ENCODE results near the gene DPH6. TPM values are rescaled to one million over a fixed set of nuclear protein-coding genes. Genes with fewer than 3 reads are reported as not detected.

The DPH6 gene
- total RNA-seq, 1 experiment from 2014 or later: 31.7 TPM

DNA sequence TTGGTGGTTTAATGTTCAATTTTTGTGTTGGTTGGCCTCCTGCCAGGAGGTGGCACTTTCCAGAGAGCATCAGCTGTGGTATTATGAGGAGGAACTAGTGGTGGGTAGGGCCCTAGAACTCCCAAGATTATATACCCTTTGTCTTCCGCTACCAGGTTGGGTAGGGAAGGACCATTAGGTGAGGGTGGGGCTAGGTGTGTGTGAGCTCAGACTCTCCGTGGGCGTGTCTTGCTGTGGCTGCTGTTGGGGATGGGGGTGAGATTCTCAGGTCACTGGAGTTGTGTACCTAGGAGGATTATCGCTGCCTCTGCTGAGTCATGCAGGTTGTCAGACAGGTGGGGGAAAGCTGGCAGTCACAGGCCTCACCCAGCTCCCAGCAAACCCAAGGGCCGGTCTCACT lies 187.1 kb downstream of the DPH6 start:
- no peaks in the 10 kb centered on the region for H3K4me1 Mint-ChIP-seq
- H3K9me3 Mint-ChIP-seq: peaks cover 79% of the 10 kb centered on the region
- no peak overlapping the region for H3K4me3 Mint-ChIP-seq
- ATAC-seq (no peak), DNase-seq (ENCODE audit: low spot score) (no peak)
- H3K27me3 Mint-ChIP-seq (ENCODE audit: low read depth): peaks cover 10% of the 10 kb centered on the region
- POLR2A ChIA-PET: no interaction called here
- peaks cover 63% of the 10 kb centered on the region for H3K36me3 Mint-ChIP-seq
- TF ChIP-seq, protein P1, sequence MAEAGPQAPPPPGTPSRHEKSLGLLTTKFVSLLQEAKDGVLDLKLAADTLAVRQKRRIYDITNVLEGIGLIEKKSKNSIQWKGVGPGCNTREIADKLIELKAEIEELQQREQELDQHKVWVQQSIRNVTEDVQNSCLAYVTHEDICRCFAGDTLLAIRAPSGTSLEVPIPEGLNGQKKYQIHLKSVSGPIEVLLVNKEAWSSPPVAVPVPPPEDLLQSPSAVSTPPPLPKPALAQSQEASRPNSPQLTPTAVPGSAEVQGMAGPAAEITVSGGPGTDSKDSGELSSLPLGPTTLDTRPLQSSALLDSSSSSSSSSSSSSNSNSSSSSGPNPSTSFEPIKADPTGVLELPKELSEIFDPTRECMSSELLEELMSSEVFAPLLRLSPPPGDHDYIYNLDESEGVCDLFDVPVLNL (CRISPR knock-in tag; IDR thresholded peaks at IDR 0.05; ENCODE audit: borderline replicate concordance, low read depth): no peak
- no peak overlapping the region for H3K27ac Mint-ChIP-seq
- CTCF ChIA-PET: no interaction called here

DNA sequence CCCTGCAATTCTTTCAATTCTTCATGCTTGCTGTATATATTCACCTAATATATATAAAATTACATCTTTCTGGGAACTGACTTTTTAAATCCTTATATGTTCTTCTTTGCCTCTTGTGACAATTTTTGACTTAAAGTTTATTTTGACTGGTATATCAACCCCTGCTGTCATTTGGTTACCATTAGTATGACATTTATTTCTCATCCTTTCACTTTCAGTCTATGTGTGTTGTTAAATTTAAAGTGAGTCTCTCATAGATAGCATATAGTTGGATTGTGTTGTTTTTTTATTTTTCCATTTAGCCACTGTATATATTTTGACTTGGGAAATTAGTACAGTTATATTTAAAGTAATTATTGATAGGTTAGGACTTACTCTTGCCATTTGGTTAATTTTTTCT lies 194.9 kb downstream of the DPH6 start:
- ATAC-seq (no peak), DNase-seq (ENCODE audit: low spot score) (no peak)
- H3K4me1 Mint-ChIP-seq: no peaks in the 10 kb centered on the region
- ChIA-PET POLR2A (no interaction called here), CTCF (no interaction called here)
- no peak for TF ChIP-seq TEAD1 (CRISPR knock-in tag; IDR thresholded peaks at IDR 0.05)
- no peak for TF ChIP-seq GABPB1 (CRISPR knock-in tag; IDR thresholded peaks at IDR 0.05)
- no peak for TF ChIP-seq JUN (CRISPR knock-in tag; IDR thresholded peaks at IDR 0.05)
- TF ChIP-seq TEAD4 (CRISPR knock-in tag; IDR thresholded peaks at IDR 0.05): no peak
- TF ChIP-seq PRDM15 (CRISPR knock-in tag; IDR thresholded peaks at IDR 0.05): no peak
- no peak for TF ChIP-seq TCF7 (CRISPR knock-in tag; IDR thresholded peaks at IDR 0.05; ENCODE audit: low read depth)
- TF ChIP-seq ZNF423 (CRISPR knock-in tag; IDR thresholded peaks at IDR 0.05): no peak
- TF ChIP-seq STAT6 (CRISPR knock-in tag; conservative IDR thresholded peaks at IDR 0.05; ENCODE audit: low read depth): no peak
- H3K27ac Mint-ChIP-seq: no peak overlapping the region
- peaks cover 19% of the 10 kb centered on the region for H3K36me3 Mint-ChIP-seq
- peaks cover 4% of the 10 kb centered on the region; the same call in 1 of the 2 replicates for H3K27me3 Mint-ChIP-seq (ENCODE audit: low read depth)
- H3K4me3 Mint-ChIP-seq: no peak overlapping the region
- peaks cover 18% of the 10 kb centered on the region for H3K9me3 Mint-ChIP-seq

DNA sequence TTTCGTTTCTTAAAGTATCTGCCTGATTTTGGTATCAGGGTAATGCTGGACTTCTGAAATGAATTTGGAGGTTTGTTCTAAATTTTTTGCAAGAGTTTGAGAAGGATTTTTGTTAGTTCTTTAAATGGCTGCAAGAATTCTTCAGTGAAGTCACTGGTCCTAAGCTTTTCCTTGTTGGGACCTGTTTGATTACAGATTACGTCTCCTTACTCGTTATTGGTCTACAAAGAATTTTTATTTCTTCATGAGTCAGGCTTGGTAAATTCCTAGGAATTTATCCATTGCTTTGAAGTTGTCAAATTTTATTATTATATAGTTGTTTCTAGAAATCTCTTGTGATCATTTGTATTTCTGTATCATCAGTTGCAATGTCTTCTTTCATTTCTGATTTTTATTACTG lies 196.0 kb downstream of the DPH6 start:
- no peak for ATAC-seq

More for the DNA sequence above, 196.0 kb downstream of the DPH6 start:
- H3K4me3 Mint-ChIP-seq: no peak overlapping the region
- no peaks in the 10 kb centered on the region for H3K4me1 Mint-ChIP-seq
- no peak for DNase-seq (ENCODE audit: low spot score)
- TF ChIP-seq, protein P2, sequence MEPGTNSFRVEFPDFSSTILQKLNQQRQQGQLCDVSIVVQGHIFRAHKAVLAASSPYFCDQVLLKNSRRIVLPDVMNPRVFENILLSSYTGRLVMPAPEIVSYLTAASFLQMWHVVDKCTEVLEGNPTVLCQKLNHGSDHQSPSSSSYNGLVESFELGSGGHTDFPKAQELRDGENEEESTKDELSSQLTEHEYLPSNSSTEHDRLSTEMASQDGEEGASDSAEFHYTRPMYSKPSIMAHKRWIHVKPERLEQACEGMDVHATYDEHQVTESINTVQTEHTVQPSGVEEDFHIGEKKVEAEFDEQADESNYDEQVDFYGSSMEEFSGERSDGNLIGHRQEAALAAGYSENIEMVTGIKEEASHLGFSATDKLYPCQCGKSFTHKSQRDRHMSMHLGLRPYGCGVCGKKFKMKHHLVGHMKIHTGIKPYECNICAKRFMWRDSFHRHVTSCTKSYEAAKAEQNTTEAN (CRISPR knock-in tag; IDR thresholded peaks at IDR 0.05): no peak
- TF ChIP-seq, protein P3, sequence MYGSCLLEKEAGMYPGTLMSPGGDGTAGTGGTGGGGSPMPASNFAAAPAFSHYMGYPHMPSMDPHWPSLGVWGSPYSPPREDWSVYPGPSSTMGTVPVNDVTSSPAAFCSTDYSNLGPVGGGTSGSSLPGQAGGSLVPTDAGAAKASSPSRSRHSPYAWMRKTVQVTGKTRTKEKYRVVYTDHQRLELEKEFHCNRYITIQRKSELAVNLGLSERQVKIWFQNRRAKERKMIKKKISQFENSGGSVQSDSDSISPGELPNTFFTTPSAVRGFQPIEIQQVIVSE (CRISPR knock-in tag; IDR thresholded peaks at IDR 0.05; ENCODE audit: borderline replicate concordance): no peak
- TF ChIP-seq ERG (CRISPR knock-in tag; IDR thresholded peaks at IDR 0.05) (no peak), STAT6 (CRISPR knock-in tag; conservative IDR thresholded peaks at IDR 0.05; ENCODE audit: low read depth) (no peak)
- peaks cover 9% of the 10 kb centered on the region for H3K36me3 Mint-ChIP-seq
- ChIA-PET CTCF (no interaction called here), POLR2A (no interaction called here)
- H3K27me3 Mint-ChIP-seq (ENCODE audit: low read depth): no peaks in the 10 kb centered on the region
- peaks cover 7% of the 10 kb centered on the region for H3K9me3 Mint-ChIP-seq
- no peak overlapping the region for H3K27ac Mint-ChIP-seq
